Umbilical cord (tissue), 2 donors: ENCODE results near the gene ITPR3. TPM values are rescaled to one million over a fixed set of nuclear protein-coding genes. Genes with fewer than 3 reads are reported as not detected.

ENCODE experiments used
- DNase-seq: peaks from one replicate; pipeline ENCODE4 v3.0.0-alpha.2; 2015; ENCODE audit warnings: low spot score
- total RNA-seq: library from RNA; depleted of rRNA; stranded (reverse); fragments of >200 nt; gene quantifications from one replicate; pipeline ENCODE4 v1.2.3, GENCODE V29; 2014; ENCODE audit warnings: low replicate concordance; ENCODE audit not compliant: insufficient read depth

The ITPR3 gene
- total RNA-seq, 1 donor from 2014 or later: 4.1 TPM

DNA sequence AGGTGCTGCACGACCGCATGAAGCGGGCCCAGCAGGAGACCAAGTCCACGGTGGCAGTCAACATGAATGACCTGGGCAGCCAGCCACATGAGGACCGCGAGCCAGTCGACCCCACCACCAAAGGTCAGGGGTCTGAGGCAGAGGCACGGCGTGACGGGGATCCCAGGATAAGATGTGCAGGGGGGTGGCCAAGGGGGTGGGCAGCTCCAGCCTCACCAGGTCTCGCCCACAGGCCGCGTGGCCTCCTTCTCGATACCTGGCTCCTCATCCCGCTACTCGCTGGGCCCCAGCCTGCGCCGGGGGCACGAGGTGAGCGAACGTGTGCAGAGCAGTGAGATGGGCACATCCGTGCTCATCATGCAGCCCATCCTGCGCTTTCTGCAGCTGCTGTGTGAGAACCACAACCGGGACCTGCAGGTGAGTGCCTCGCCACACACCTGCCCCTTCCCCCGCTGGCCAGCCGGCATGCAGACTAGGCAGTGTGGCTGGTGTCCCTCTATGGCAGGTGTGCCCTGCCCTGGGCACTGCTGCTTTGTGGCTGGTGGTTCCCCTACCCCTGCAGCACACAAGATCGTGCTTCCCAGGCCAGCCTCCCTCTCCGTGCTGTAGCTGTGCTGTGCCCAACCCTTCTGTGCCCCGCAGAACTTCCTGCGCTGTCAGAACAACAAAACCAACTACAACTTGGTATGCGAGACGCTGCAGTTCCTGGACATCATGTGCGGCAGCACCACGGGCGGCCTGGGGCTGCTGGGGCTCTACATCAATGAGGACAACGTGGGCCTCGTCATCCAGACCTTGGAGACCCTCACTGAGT is 64.5 kb downstream of the ITPR3 start:
- no peak for DNase-seq

GRCh38 chr6:33686225-33686924 is 65.3 kb downstream of the ITPR3 start:
- no peak for DNase-seq

- no peak for DNase-seq
Measured at GRCh38 chr6:33686981-33687975, 66.2 kb downstream of the ITPR3 start.

- no peak for DNase-seq
Measured at GRCh38 chr6:33688006-33688405, 66.9 kb downstream of the ITPR3 start.

DNA sequence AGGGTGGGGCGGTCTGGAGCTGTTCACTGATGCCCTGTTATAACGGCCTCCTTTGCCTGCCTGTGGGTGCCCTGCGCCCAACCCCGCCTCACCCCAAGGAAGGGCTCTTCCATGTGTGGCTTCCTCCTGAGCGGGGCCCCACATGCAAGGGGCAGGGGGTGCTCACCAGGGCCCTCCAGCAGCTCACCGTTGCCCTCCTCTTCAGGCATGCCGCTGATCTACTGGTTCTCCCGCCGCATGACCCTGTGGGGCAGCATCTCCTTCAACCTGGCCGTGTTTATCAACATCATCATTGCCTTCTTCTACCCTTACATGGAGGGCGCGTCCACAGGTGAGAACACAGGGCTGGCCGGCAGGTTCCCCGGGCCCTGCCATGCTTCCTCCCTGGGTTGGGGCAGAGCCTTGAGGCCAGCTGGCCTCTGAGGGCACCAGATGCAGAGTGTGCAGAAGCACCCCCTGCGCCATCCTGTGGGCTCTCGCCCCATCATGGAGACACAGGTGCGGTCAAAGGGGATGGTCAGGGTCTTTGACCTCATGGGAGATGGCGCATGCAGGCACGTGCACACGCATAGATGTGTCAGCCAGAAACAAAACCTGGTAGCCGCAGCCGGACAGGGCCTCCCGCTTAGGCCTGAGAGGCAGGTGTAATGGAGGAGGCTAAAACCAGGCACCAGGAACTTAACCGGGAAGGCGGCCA is 67.5 kb downstream of the ITPR3 start:
- no peak for DNase-seq

GRCh38 chr6:33689148-33689494 is 68.0 kb downstream of the ITPR3 start:
- no peak for DNase-seq

DNA sequence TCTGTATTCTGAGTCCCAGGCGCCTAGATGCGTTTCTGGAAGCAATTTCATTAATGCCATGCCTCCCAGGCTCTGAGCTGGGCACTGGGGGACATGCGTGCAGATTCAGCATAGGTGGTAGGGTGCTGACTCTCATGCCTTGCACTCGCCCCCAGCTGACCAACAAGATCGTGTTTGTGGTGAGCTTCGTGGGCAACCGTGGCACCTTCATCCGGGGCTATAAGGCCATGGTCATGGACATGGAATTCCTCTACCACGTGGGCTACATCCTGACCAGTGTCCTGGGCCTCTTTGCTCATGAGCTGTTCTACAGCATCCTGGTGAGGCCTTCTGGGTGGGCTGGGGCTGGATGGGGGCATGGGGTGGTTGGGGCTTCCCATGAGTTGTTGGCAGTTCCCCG is 68.8 kb downstream of the ITPR3 start:
- DNase-seq: no peak

GRCh38 chr6:33690766-33691165 is 69.6 kb downstream of the ITPR3 start:
- no peak for DNase-seq

DNA sequence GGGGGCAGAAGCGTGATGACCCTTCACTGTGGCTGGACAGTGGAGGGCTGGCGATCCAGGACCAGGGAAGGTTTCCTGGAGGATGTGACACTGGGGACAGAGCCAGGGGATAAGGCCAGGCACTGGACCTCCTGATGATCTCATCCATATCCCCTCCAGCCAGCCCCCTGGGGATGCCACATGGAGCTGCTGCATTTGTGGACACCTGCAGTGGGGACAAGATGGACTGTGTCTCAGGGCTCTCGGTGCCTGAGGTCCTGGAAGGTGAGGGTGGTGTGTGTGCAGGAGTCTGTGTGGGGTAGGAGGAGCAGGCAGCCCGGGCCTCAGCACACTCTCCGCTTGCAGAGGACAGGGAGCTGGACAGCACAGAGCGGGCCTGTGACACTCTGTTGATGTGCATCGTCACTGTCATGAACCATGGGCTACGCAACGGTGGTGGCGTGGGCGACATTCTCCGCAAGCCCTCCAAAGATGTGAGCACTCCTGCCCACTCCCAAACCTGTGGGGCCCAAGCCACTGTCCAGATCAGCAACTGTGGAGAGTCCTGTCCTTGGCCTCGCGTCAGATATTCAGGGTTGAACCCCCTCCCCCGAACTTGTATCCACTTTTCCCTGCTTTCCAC is 70.4 kb downstream of the ITPR3 start:
- no peak for DNase-seq

- DNase-seq: peak; percentile 81
Measured at GRCh38 chr6:33692078-33692759, 71.1 kb downstream of the ITPR3 start.

GRCh38 chr6:33692760-33693158 is 71.6 kb downstream of the ITPR3 start:
- no peak for DNase-seq

- no peak for DNase-seq
Measured at GRCh38 chr6:33693186-33694105, 72.3 kb downstream of the ITPR3 start.

DNA sequence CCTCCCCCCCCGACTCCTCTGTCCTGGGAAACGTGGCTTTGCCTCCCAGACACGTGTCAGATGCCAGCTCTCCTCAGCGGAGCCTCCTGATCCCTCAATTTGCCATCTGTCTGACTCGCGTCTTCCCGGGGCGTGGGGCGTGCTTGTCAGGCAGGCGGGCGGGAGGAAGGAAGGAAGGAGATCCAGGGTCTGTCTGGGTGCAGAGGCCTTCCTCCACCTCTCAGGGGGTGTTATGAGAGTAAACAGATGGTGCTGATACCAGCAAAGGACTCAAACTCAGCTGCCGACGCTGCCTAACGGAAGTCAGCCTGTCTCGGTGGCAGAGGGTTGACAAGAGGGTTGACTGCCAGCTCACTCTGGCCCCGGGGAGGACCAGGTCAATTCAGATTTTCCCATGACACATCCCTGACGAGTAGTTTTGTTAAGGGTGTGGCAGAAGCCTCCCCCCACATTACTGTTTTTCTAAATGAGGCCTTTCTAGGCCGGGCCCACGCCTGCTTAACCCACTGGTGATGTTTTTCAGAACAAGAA is 73.3 kb downstream of the ITPR3 start:
- DNase-seq: peak; percentile 73

GRCh38 chr6:33694977-33695376 is 73.9 kb downstream of the ITPR3 start:
- DNase-seq: no peak

- no peak for DNase-seq
Measured at GRCh38 chr6:33695451-33695887, 74.3 kb downstream of the ITPR3 start.

DNA sequence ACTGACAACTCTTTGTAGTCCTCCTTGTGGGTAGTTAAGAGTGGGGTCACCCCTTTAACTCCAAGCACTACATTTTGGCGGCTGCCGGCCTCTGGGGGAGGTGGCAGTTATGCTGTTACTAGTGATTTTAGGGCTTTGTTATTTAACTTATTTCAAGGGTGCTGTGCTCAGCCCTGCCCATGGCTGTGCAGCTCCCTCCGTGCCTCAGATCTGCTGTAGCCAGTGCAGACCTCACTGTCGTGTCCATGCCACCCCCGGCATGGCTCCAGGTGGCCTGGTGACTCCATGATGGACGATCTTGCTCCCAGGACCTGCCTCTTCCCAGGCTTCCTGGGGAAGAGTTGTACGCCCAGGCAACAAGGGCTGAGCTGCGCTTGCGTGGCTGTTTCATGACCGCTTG is 75.0 kb downstream of the ITPR3 start:
- DNase-seq: no peak

GRCh38 chr6:33696548-33697518 is 75.7 kb downstream of the ITPR3 start:
- peak; percentile 47 for DNase-seq

GRCh38 chr6:33697845-33698244 is 76.7 kb downstream of the ITPR3 start:
- DNase-seq: no peak
